ENCODE results near the gene DIS3L2. TPM values are rescaled to one million over a fixed set of nuclear protein-coding genes. Genes with fewer than 3 reads are reported as not detected.

Gene DIS3L2
- total and polyA plus RNA-seq, 2 of the 4 experiments (the other 2 are of a cell fraction): 14.7 to 19.2 TPM

GRCh38 chr2:232329716-232330067, 368.2 kb downstream of the DIS3L2 start:
- no peak overlapping the region for H3K56ac ChIP-seq (ENCODE audit: extremely low read depth, insufficient read depth, low read length)
- H2BK5ac ChIP-seq (ENCODE audit: low read depth, low read length, poor library complexity, severe bottlenecking): no peak overlapping the region
- no peak overlapping the region for H4K5ac ChIP-seq (ENCODE audit: low read depth, low read length)
- H3K4me1 ChIP-seq (ENCODE audit: control insufficient read depth, insufficient read depth, low read length): no peaks in the 10 kb centered on the region
- no peak overlapping the region for H3K4me3 ChIP-seq (ENCODE audit: insufficient read depth, low read depth, low read length)
- TF ChIP-seq CTCF (conservative IDR thresholded peaks at IDR 0.05; ENCODE audit: low read depth, low read length) (no peak), CEBPB (IDR thresholded peaks at IDR 0.05; ENCODE audit: low read depth, low read length) (no peak), RAD21 (IDR thresholded peaks at IDR 0.05; ENCODE audit: low read length) (no peak), ELK1 (IDR thresholded peaks at IDR 0.05; ENCODE audit: borderline replicate concordance, low read depth, low read length) (no peak), FOS (IDR thresholded peaks at IDR 0.05; ENCODE audit: low read depth, low read length) (no peak), MAZ (IDR thresholded peaks at IDR 0.05; ENCODE audit: borderline replicate concordance, low read depth, low read length) (no peak), BHLHE40 (IDR thresholded peaks at IDR 0.05; ENCODE audit: low read depth, low read length) (no peak), RCOR1 (IDR thresholded peaks at IDR 0.05; ENCODE audit: insufficient replicate concordance, low read length) (no peak), SMC3 (IDR thresholded peaks at IDR 0.05; ENCODE audit: low read depth, low read length) (no peak), CHD1 (IDR thresholded peaks at IDR 0.05; ENCODE audit: low read depth, low read length) (no peak), POLR2A (IDR thresholded peaks at IDR 0.05; ENCODE audit: low read depth, low read length) (no peak), MAFK (IDR thresholded peaks at IDR 0.05; ENCODE audit: low read depth, low read length) (no peak), NFE2L2 (IDR thresholded peaks at IDR 0.05; ENCODE audit: low read depth, low read length) (no peak), MXI1 (IDR thresholded peaks at IDR 0.05; ENCODE audit: borderline replicate concordance, low read depth, low read length) (no peak), RFX5 (IDR thresholded peaks at IDR 0.05; ENCODE audit: low read depth, low read length) (no peak)
- TF ChIP-seq, protein P1, sequence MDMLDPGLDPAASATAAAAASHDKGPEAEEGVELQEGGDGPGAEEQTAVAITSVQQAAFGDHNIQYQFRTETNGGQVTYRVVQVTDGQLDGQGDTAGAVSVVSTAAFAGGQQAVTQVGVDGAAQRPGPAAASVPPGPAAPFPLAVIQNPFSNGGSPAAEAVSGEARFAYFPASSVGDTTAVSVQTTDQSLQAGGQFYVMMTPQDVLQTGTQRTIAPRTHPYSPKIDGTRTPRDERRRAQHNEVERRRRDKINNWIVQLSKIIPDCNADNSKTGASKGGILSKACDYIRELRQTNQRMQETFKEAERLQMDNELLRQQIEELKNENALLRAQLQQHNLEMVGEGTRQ (IDR thresholded peaks at IDR 0.05; ENCODE audit: low read depth, low read length): no peak
- POLR2A ChIA-PET (ENCODE audit: unreplicated experiment): no interaction called here
- H3K79me1 ChIP-seq (ENCODE audit: low read depth in 1 of 2, low read length in 2 of 2): no peaks in the 10 kb centered on the region
- no TSS peak for BruUV-seq (replicated peaks)
- peaks cover 12% of the 10 kb centered on the region for H4K20me1 ChIP-seq (ENCODE audit: insufficient read depth, low read length)
- no peak overlapping the region for H3K4me2 ChIP-seq (ENCODE audit: low read depth, low read length)
- no peak overlapping the region for H3K23ac ChIP-seq (ENCODE audit: low read depth, low read length)
- ATAC-seq (ENCODE audit: low read depth): no peak
- no peak overlapping the region for H3K14ac ChIP-seq (replicated peaks; ENCODE audit: low read depth, low read length)
- no peak overlapping the region for H4K8ac ChIP-seq (ENCODE audit: low read depth in 2 of 2, low read length in 2 of 2)
- H3K9me3 ChIP-seq (ENCODE audit: control insufficient read depth, insufficient read depth, low read length): no peaks in the 10 kb centered on the region
- in situ Hi-C loops (cut with MboI; ENCODE audit: low sequenced_read_pairs) (no loop called here), dilution Hi-C loops (cut with HindIII; ENCODE audit: low sequenced_read_pairs, unreplicated experiment) (no loop called here), intact Hi-C loops (cut with micrococcal nuclease) (loop anchor here (5.0 kb wide), 2 partner anchors 113 to 187 kb away; no protein-coding TSS in a partner anchor)
- H3K18ac ChIP-seq (ENCODE audit: low read depth, low read length): no peak overlapping the region
- H2AK9ac ChIP-seq (replicated peaks; ENCODE audit: low read depth, low read length, poor library complexity): no peak overlapping the region
- H2AFZ ChIP-seq (replicated peaks; ENCODE audit: low read length, poor library complexity): no peak overlapping the region
- H3K27ac ChIP-seq (ENCODE audit: insufficient read depth, low read length): no peak overlapping the region
- H3K9ac ChIP-seq (ENCODE audit: low read depth, low read length): no peak overlapping the region
- WGBS, 2 experiments (ENCODE audit: extremely low coverage in 2 of 2, insufficient read length in 1 of 2): no CpG with 5 or more reads among the region's 15 CpGs
- H2BK20ac ChIP-seq (ENCODE audit: low read depth, low read length): no peak overlapping the region
- H2BK120ac ChIP-seq (ENCODE audit: low read depth, low read length): no peak overlapping the region
- H3K4ac ChIP-seq (ENCODE audit: low read depth, low read length): no peak overlapping the region
- no peaks in the 10 kb centered on the region for H3K9me1 ChIP-seq (ENCODE audit: insufficient read depth, low read length)
- no peak overlapping the region for H2AK5ac ChIP-seq (ENCODE audit: low read depth, low read length)
- no peaks in the 10 kb centered on the region for H3K27me3 ChIP-seq (ENCODE audit: control insufficient read depth, insufficient read depth, low read length)
- CTCF ChIA-PET: no interaction called here
- no peak overlapping the region for H2BK15ac ChIP-seq (ENCODE audit: low read depth, low read length)
- H3K36me3 ChIP-seq (ENCODE audit: control insufficient read depth, insufficient read depth, low read length): no peaks in the 10 kb centered on the region
- no peak for DNase-seq
- H4K91ac ChIP-seq (ENCODE audit: insufficient read depth, low read depth, low read length): no peak overlapping the region
